ENCODE results near the gene TTC28.

The TTC28 gene

GRCh38 chr22:28006271-28006670, 673.4 kb downstream of the TTC28 start:
- no peak overlapping the region for H3K4me3 ChIP-seq (ENCODE audit: low read depth, low read length)
- no peaks in the 10 kb centered on the region for H3K36me3 ChIP-seq (replicated peaks)
- no peaks in the 10 kb centered on the region for H3K27me3 ChIP-seq (replicated peaks)
- no peak overlapping the region for H3K27ac ChIP-seq
- in situ Hi-C loops (cut with HindIII; ENCODE audit: low pct_ligation_motif_present, low sequenced_read_pairs), result no loop called here
- no peak for TF ChIP-seq CTCF (IDR thresholded peaks at IDR 0.05; ENCODE audit: low read depth, low read length, missing control alignments)
- no peak for DNase-seq

DNA sequence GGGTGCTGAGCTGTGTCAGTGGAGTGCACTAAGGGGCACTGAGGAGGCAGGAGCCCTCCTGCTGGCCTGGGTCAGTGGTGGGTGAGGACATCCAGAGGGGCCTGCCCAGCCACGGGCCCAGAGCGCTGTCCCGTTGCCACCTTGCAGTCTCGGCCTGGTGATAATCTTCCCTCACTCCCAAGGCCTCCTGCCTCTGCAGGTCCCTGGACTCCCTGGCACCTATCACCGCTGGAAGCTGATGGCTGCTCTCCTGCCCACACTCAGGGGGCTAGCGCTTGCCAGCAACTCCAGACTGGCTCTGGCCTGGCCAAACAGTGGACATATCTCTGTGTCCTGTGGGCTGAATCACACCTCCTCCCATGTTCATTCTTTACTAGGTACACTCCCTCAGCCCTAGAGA, 674.1 kb downstream of the TTC28 start:
- TF ChIP-seq CTCF (IDR thresholded peaks at IDR 0.05; ENCODE audit: low read depth, low read length, missing control alignments), result no peak
- Histone ChIP-seq H3K36me3 (replicated peaks) (no peaks in the 10 kb centered on the region), H3K27ac (no peak overlapping the region), H3K4me3 (ENCODE audit: low read depth, low read length) (no peak overlapping the region), H3K27me3 (replicated peaks) (no peaks in the 10 kb centered on the region)
- DNase-seq, result no peak
- in situ Hi-C loops (cut with HindIII; ENCODE audit: low pct_ligation_motif_present, low sequenced_read_pairs), result no loop called here

- no peak for TF ChIP-seq CTCF (IDR thresholded peaks at IDR 0.05; ENCODE audit: low read depth, low read length, missing control alignments)
- no peak for DNase-seq
- Histone ChIP-seq H3K27me3 (replicated peaks) (no peaks in the 10 kb centered on the region), H3K36me3 (replicated peaks) (no peaks in the 10 kb centered on the region), H3K27ac (no peak overlapping the region), H3K4me3 (ENCODE audit: low read depth, low read length) (no peak overlapping the region)
- in situ Hi-C loops (cut with HindIII; ENCODE audit: low pct_ligation_motif_present, low sequenced_read_pairs), result no loop called here
These were observed 675.6 kb downstream of the TTC28 start for GRCh38 chr22:28004021-28004420.

- Histone ChIP-seq H3K27ac (no peak overlapping the region), H3K4me3 (ENCODE audit: low read depth, low read length) (no peak overlapping the region), H3K27me3 (replicated peaks) (no peaks in the 10 kb centered on the region), H3K36me3 (replicated peaks) (no peaks in the 10 kb centered on the region)
- TF ChIP-seq CTCF (IDR thresholded peaks at IDR 0.05; ENCODE audit: low read depth, low read length, missing control alignments), result no peak
- DNase-seq, result no peak
- in situ Hi-C loops (cut with HindIII; ENCODE audit: low pct_ligation_motif_present, low sequenced_read_pairs), result no loop called here
These were observed 676.6 kb downstream of the TTC28 start for GRCh38 chr22:28002863-28003565.

- Histone ChIP-seq H3K27me3 (replicated peaks) (no peaks in the 10 kb centered on the region), H3K36me3 (replicated peaks) (no peaks in the 10 kb centered on the region), H3K27ac (no peak overlapping the region), H3K4me3 (ENCODE audit: low read depth, low read length) (no peak overlapping the region)
- TF ChIP-seq CTCF (IDR thresholded peaks at IDR 0.05; ENCODE audit: low read depth, low read length, missing control alignments), result no peak
- no peak for DNase-seq
- in situ Hi-C loops (cut with HindIII; ENCODE audit: low pct_ligation_motif_present, low sequenced_read_pairs), result no loop called here
These were observed 677.4 kb downstream of the TTC28 start for GRCh38 chr22:28002181-28002700.

All from brain microvascular endothelial cell (primary cell).